Heart left ventricle (tissue), 16 donors: Measurements from ENCODE around the gene KLHL9. TPM values are rescaled to one million over a fixed set of nuclear protein-coding genes. Genes with fewer than 3 reads are reported as not detected.
"Not testable (repeated sequence)": the region's sequence is repeated elsewhere in the genome, so short reads cannot be mapped to it uniquely, and the experiment has no call there.

Source experiments
- ATAC-seq, 4 donors: fragments of 200-7000 bp; cut with Tn5 transposase; one replicate each; pipeline ENCODE4 v1.9.1; 2020 to 2022; ENCODE audit warnings: moderate library complexity in 4 of 4, mild to moderate bottlenecking in 3 of 4, moderate number of reproducible peaks in 1 of 4
- DNase-seq, 5 donors: peaks; one replicate each; pipeline ENCODE4 v3.0.0-alpha.2; 2020
- H3K27ac ChIP-seq, 12 donors: fragments of 200-600 bp; sonication (generic) in 4 of 12; one replicate each; pipeline versions ENCODE4 v1.5.0 to v1.8.0; 2016 to 2022; ENCODE audit warnings: mild to moderate bottlenecking in 2 of 12
- H3K27me3 ChIP-seq, 9 donors: fragments of 200-600 bp; sonication (generic) in 2 of 9; one replicate each; pipeline versions ENCODE4 v1.5.1 to v1.8.0; 2016 to 2022; ENCODE audit warnings: mild to moderate bottlenecking in 3 of 9
- H3K36me3 ChIP-seq, 9 donors: fragments of 200-600 bp; sonication (generic) in 2 of 9; one replicate each; pipeline versions ENCODE4 v1.5.0 to v1.8.0; 2018 to 2022; ENCODE audit warnings: mild to moderate bottlenecking in 2 of 9
- H3K4me1 ChIP-seq, 12 donors: fragments of 200-600 bp; sonication (generic) in 4 of 12; one replicate each; pipeline versions ENCODE4 v1.5.0 to v1.8.0; 2016 to 2022; ENCODE audit warnings: mild to moderate bottlenecking in 3 of 12
- H3K4me3 ChIP-seq, 12 donors: fragments of 200-600 bp; sonication (generic) in 4 of 12; one replicate each; pipeline versions ENCODE4 v1.5.0 to v1.8.0; 2017 to 2022; ENCODE audit warnings: mild to moderate bottlenecking in 9 of 12, moderate library complexity in 4 of 12
- H3K9me3 ChIP-seq, 12 donors: fragments of 200-600 bp; sonication (generic) in 4 of 12; one replicate each; pipeline versions ENCODE4 v1.5.0 to v1.8.0; 2016 to 2022; ENCODE audit warnings: mild to moderate bottlenecking in 1 of 12
- CTCF ChIP-seq, 12 donors: fragments of 200-600 bp; sonication (generic) in 4 of 12; IDR thresholded peaks; one replicate each; pipeline versions ENCODE4 v1.5.0 to v1.8.0; 2018 to 2022; ENCODE audit warnings: antibody characterized with exemption in 12 of 12, mild to moderate bottlenecking in 5 of 12
- POLR2A ChIP-seq, 2 donors: fragments of 450-650 bp; IDR thresholded peaks; one replicate each; pipeline ENCODE4 v1.6.1; 2017; ENCODE audit warnings: antibody characterized with exemption in 2 of 2, mild to moderate bottlenecking in 2 of 2, moderate library complexity in 2 of 2
- WGBS, 4 donors: extraction: QIAGEN DNeasy Blood & Tissue Kit in 2 of 4; methylation state at CpG; one replicate each; pipeline versions ENCODE4 v1.1.5 to v1.1.7; 2013 to 2018; 5-methylcytosine and 5-hydroxymethylcytosine counted together
- intact Hi-C, 10 donors: fragments of 100-400 bp; cut with DNase I; formaldehyde crosslinking; loops; one replicate each; pipeline versions ENCODE4 v1.11.1 to v1.14.2; 2022
- polyA plus RNA-seq, 2 donors: library from polyadenylated mRNA; stranded (reverse); fragments of 200-250 nt; gene quantifications; one replicate each; pipeline ENCODE4 v1.2.3, GENCODE V29; 2013
- total RNA-seq, 9 donors: library from RNA; depleted of rRNA in 2 of 9; stranded (reverse); fragments of >200 nt in 2 of 9; fragmentation: NEBNext Ultra II Directional in 3 of 9; extraction: Animal tissue kit (Norgen Biotek cat#: 25700) in 3 of 9; gene quantifications; one replicate each; pipeline versions ENCODE4 v1.1.0 to v1.2.4, GENCODE V29; 2016 to 2023
- donor health status: ischemic (EF 13 %, LVEDD 7.1; RV severe dilation, severe dysfunction).
- donor health status: healthy with polysubstance abuse.
- donor health status: DM: no; HTN: yes; CAD: no.
- donor health status: DM: no; HTN: no; CAD: no.
- donor health status: ischemic (EF 25% LVEDD 6.9; RV normal size, moderate dysfunction).
- donor health status: ischemic (EF 25% LVEDD 5.7; RV mildly dilated, moderate dysfunction).
- donor health status: healthy.
- donor health status: DM: yes; HTN: yes; CAD: no.
- donor health status: ischemic (EF 35%, LVEDD 5.7; RV mildly dilated, moderate dysfunction).
- donor health status: nonischemic (EF 11% LVEDD 7.7; RV severe dilation, severe dysfunction).
- donor health status: DM: yes; HTN: yes; CAD: no.
- donor health status: PGD.
- donor health status: ischemic (EF 29% LVEDD 5.4; RV normal size, mild dysfunction).
- donor health status: nonischemic (EF 23%, LVEDD 6.1; RV moderate dilation, normal function).

KLHL9 gene
- total and polyA plus RNA-seq, 11 donors, result 4.4 to 15.1 (median 11.8) TPM

GRCh38 chr9:21367957-21368356 lies 32.8 kb upstream of the KLHL9 start, which contains the start of gene IFNA13:
Gene IFNA13, minus strand, starts transcription at chr9:21368057. Its CDS starts 47 bp downstream, at chr9:21368010.
- 85 to 96% (median 90%) methylated on average over 2 to 3 of the region's 3 CpGs for WGBS, 4 donors
- TF ChIP-seq POLR2A (IDR thresholded peaks at IDR 0.05) (no peak), CTCF (IDR thresholded peaks at IDR 0.05) (no peak)
- no peaks in the 10 kb centered on the region for H3K9me3 ChIP-seq
- peaks cover 0 to 36% (median 8%) of the 10 kb centered on the region in 9 donors for H3K27me3 ChIP-seq
- DNase-seq (no peak), ATAC-seq (no peak)
- H3K27ac ChIP-seq, result no peak within 1 kb of the TSS
- intact Hi-C loops, result loop anchor here in 1 of 10 donors (10.0 kb wide), 1 partner anchor 57 kb away; no protein-coding TSS in a partner anchor
- no peaks in the 10 kb centered on the region for H3K4me1 ChIP-seq
- H3K36me3 ChIP-seq, result no peaks in the 10 kb centered on the region
- no peak within 1 kb of the TSS for H3K4me3 ChIP-seq

GRCh38 chr9:21367169-21367568 lies 32.0 kb upstream of the KLHL9 start:
- 94 to 100% (median 96%) methylated on average over 1 of the region's 2 CpGs for WGBS, 4 donors
- not testable (repeated sequence) for ATAC-seq, H3K27ac ChIP-seq, H3K36me3 ChIP-seq, H3K4me3 ChIP-seq, DNase-seq, H3K4me1 ChIP-seq, H3K9me3 ChIP-seq
- intact Hi-C loops, result loop anchor here in 1 of 10 donors (10.0 kb wide), 1 partner anchor 58 kb away; no protein-coding TSS in a partner anchor
- peaks cover 0 to 36% (median 8%) of the 10 kb centered on the region in 9 donors for H3K27me3 ChIP-seq

- DNase-seq, result no peak
- H3K4me3 ChIP-seq, result no peak overlapping the region
- ATAC-seq, result no peak
- no peak overlapping the region for H3K27ac ChIP-seq
- H3K9me3 ChIP-seq, result no peaks in the 10 kb centered on the region
- peaks cover 0 to 9% (median 0%) of the 10 kb centered on the region in 12 donors for H3K4me1 ChIP-seq
- intact Hi-C loops, result loop anchor here in 1 of 10 donors (10.0 kb wide), 1 partner anchor 63 kb away; no protein-coding TSS in a partner anchor
- H3K27me3 ChIP-seq, result peaks cover 0 to 25% (median 0%) of the 10 kb centered on the region in 9 donors
- WGBS, 4 donors, result 85 to 86% (median 86%) methylated on average over 8 of the region's 8 CpGs
- no peaks in the 10 kb centered on the region for H3K36me3 ChIP-seq
- TF ChIP-seq POLR2A (IDR thresholded peaks at IDR 0.05) (no peak), CTCF (IDR thresholded peaks at IDR 0.05) (no peak)
Observed at GRCh38 chr9:21362287-21362686, 27.1 kb upstream of the KLHL9 start.

GRCh38 chr9:21357479-21358460 lies 22.6 kb upstream of the KLHL9 start:
- ATAC-seq, result no peak
- Histone ChIP-seq H3K4me3 (peak overlapping the region in 1 of 12 donors; percentile 3), H3K36me3 (no peaks in the 10 kb centered on the region), H3K27me3 (peaks cover 0 to 10% (median 0%) of the 10 kb centered on the region in 9 donors), H3K9me3 (no peaks in the 10 kb centered on the region), H3K27ac (peak overlapping the region in 1 of 12 donors; percentile 33), H3K4me1 (peaks cover 0 to 10% (median 0%) of the 10 kb centered on the region in 12 donors)
- WGBS, 4 donors, result 72 to 81% (median 79%) methylated on average over 7 of the region's 7 CpGs
- TF ChIP-seq POLR2A (IDR thresholded peaks at IDR 0.05) (no peak), CTCF (IDR thresholded peaks at IDR 0.05) (no peak)
- intact Hi-C loops, result no loop called here
- DNase-seq, result no peak
